NT2/D1 (cell line): ENCODE measurements around the gene FAF1.

Experiments used
- YY1 ChIP-seq: IDR thresholded peaks from 2 replicates; pipeline ENCODE4 v1.6.1; 2011; ENCODE audit not compliant: insufficient read length, insufficient read depth
- ZNF274 ChIP-seq: IDR thresholded peaks from 2 replicates; pipeline ENCODE4 v1.6.1; 2011; ENCODE audit warnings: mild to moderate bottlenecking, low read depth, low read length

- TF ChIP-seq YY1, result no peak
- no peak for TF ChIP-seq ZNF274
Measured at GRCh38 chr1:50830621-50831020, 129.4 kb downstream of the FAF1 start.
